ENCODE measurements around the gene NFE2L2. TPM values are rescaled to one million over a fixed set of nuclear protein-coding genes. Genes with fewer than 3 reads are reported as not detected.

Gene NFE2L2
- total and polyA plus RNA-seq, 2 experiments from 2014 or later, result 77.4 to 123 TPM

DNA sequence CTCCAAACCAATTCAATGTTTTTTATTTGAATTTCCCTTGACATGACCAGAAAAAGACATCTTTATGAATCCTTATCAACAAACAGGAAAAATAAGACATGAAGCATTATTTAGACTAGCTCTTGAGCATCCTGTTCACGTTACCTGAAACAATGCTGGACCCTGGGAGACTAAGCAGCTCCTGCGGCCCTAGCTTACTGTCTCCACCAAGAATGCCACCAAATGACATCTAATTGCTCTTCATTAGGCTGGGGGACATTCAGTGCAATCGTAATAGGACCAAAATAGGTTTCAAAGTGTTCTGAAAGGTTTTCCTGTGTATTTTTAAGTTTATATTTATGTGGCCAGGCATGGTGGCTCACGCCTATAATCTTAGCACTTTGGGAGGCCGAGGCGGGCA is 25.5 kb downstream of the NFE2L2 start:
- peaks cover 16% of the 10 kb centered on the region; the same call in 1 of the 2 replicates for H4K20me1 ChIP-seq (ENCODE audit: insufficient read depth)
- H3K27me3 ChIP-seq (replicated peaks; ENCODE audit: insufficient read depth), result no peaks in the 10 kb centered on the region
- peaks cover 59% of the 10 kb centered on the region for H3K4me1 ChIP-seq (ENCODE audit: insufficient read depth)
- no peaks in the 10 kb centered on the region for H3K9me3 ChIP-seq (ENCODE audit: low read depth)
- peaks cover 81% of the 10 kb centered on the region for H3F3A ChIP-seq (ENCODE audit: insufficient read depth)
- H3K36me3 ChIP-seq (ENCODE audit: low read depth), result peaks cover 12% of the 10 kb centered on the region; the same call in 1 of the 2 replicates
- H3K9ac ChIP-seq, result peak overlapping the region; percentile 82
- H3K79me2 ChIP-seq (ENCODE audit: insufficient read depth), result peaks cover 98% of the 10 kb centered on the region
- peak overlapping the region; percentile 98 for H3K27ac ChIP-seq
- H3K4me3 ChIP-seq, result no peak overlapping the region
- in situ Hi-C loops (cut with MboI), result no loop called here
- DNase-seq, result no peak
- no peaks in the 10 kb centered on the region for H3K9me2 ChIP-seq (ENCODE audit: insufficient read depth)
- no peak overlapping the region for H2AFZ ChIP-seq
- WGBS, 2 experiments (ENCODE audit: low coverage in 1 of 2, low lambda C conversion rate in 2 of 2, missing lambda C conversion rate in 2 of 2), result 87 to 92% methylated on average over 6 of the region's 6 CpGs
- H3K4me2 ChIP-seq (ENCODE audit: unreplicated experiment), result peak overlapping the region; percentile 82
- TF ChIP-seq EZH2phosphoT487 (IDR thresholded peaks at IDR 0.05; ENCODE audit: insufficient read depth, low read depth) (no peak), EZH2 (IDR thresholded peaks at IDR 0.05; ENCODE audit: insufficient read depth, poor library complexity, severe bottlenecking) (no peak)

DNA sequence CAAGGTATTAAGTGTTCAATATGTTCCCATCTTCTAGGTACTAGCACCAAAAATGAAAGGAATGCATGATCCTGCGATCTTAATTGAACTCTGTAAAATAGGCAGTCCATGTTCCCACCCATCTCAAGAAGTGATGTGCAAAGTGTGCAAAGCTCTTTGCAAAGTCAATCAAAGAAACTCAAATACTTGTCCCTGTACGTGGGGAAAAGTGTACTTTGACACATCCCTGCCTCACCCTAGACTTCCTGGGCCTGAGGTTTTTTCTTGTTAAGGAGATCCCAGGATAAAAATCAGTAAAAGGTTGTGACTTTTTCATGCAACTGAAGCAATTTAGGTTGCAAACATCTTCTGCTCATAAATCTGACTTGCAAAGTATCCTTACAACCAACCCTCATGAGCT is 26.6 kb downstream of the NFE2L2 start:
- WGBS, 2 experiments (ENCODE audit: low coverage in 1 of 2, low lambda C conversion rate in 2 of 2, missing lambda C conversion rate in 2 of 2), result 55 to 61% methylated on average over 2 of the region's 2 CpGs
- in situ Hi-C loops (cut with MboI), result no loop called here

DNA sequence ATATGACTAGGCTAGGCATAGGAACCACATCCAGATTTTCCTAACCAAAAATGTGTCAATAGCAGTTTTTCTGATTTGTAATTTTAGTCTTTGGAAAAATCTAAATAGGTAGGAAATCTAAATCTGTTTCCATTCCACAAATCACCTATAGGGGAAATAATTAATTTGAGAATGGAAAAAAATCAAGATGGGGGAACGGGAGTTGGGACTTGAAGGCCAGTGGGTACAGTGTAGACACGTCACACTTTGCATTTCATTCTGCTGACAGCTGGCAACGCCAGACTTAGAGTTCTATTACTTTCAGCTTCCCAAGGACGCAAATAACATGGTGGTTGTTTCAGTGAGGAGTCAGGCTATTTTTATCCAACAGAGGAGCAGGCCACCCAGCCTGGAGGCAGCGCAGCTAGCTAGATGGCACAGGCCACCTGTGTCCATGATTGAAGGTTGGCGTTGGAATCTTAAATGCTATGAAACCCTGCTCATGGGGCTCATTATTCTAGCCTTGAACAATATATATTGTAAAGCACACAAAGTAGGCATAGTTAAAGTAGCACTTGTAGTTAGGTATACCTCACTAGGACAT is 28.6 kb downstream of the NFE2L2 start:
- Histone ChIP-seq H3K9me2 (ENCODE audit: insufficient read depth) (no peaks in the 10 kb centered on the region), H3K4me1 (ENCODE audit: insufficient read depth) (peaks cover 31% of the 10 kb centered on the region), H3K79me2 (ENCODE audit: insufficient read depth) (peaks cover 100% of the 10 kb centered on the region), H3K36me3 (ENCODE audit: low read depth) (peaks cover 39% of the 10 kb centered on the region), H3F3A (ENCODE audit: insufficient read depth) (peaks cover 73% of the 10 kb centered on the region), H3K9ac (no peak overlapping the region), H3K27me3 (replicated peaks; ENCODE audit: insufficient read depth) (no peaks in the 10 kb centered on the region), H4K20me1 (ENCODE audit: insufficient read depth) (peaks cover 16% of the 10 kb centered on the region; the same call in 1 of the 2 replicates), H3K27ac (no peak overlapping the region), H3K9me3 (ENCODE audit: low read depth) (no peaks in the 10 kb centered on the region), H3K4me3 (no peak overlapping the region), H3K4me2 (ENCODE audit: unreplicated experiment) (no peak overlapping the region), H2AFZ (no peak overlapping the region)
- in situ Hi-C loops (cut with MboI), result no loop called here
- DNase-seq, result no peak
- 86 to 88% methylated on average over 6 of the region's 6 CpGs for WGBS, 2 experiments (ENCODE audit: low coverage in 1 of 2, low lambda C conversion rate in 2 of 2, missing lambda C conversion rate in 2 of 2)
- TF ChIP-seq EZH2phosphoT487 (IDR thresholded peaks at IDR 0.05; ENCODE audit: insufficient read depth, low read depth) (no peak), EZH2 (IDR thresholded peaks at IDR 0.05; ENCODE audit: insufficient read depth, poor library complexity, severe bottlenecking) (no peak)

More for the DNA sequence above, 26.6 kb downstream of the NFE2L2 start:
- Histone ChIP-seq H4K20me1 (ENCODE audit: insufficient read depth) (peaks cover 16% of the 10 kb centered on the region; the same call in 1 of the 2 replicates), H3K9ac (no peak overlapping the region), H3K4me2 (ENCODE audit: unreplicated experiment) (no peak overlapping the region), H3K9me3 (ENCODE audit: low read depth) (no peaks in the 10 kb centered on the region), H3K4me1 (ENCODE audit: insufficient read depth) (peaks cover 49% of the 10 kb centered on the region), H3K9me2 (ENCODE audit: insufficient read depth) (no peaks in the 10 kb centered on the region), H3K27ac (peak overlapping the region; percentile 8; the same call in 1 of the 2 replicates), H3K36me3 (ENCODE audit: low read depth) (peaks cover 23% of the 10 kb centered on the region), H3K79me2 (ENCODE audit: insufficient read depth) (peaks cover 98% of the 10 kb centered on the region), H3F3A (ENCODE audit: insufficient read depth) (peaks cover 79% of the 10 kb centered on the region), H3K4me3 (no peak overlapping the region), H3K27me3 (replicated peaks; ENCODE audit: insufficient read depth) (no peaks in the 10 kb centered on the region), H2AFZ (no peak overlapping the region)
- DNase-seq, result no peak
- TF ChIP-seq EZH2 (IDR thresholded peaks at IDR 0.05; ENCODE audit: insufficient read depth, poor library complexity, severe bottlenecking) (no peak), EZH2phosphoT487 (IDR thresholded peaks at IDR 0.05; ENCODE audit: insufficient read depth, low read depth) (no peak)

DNA sequence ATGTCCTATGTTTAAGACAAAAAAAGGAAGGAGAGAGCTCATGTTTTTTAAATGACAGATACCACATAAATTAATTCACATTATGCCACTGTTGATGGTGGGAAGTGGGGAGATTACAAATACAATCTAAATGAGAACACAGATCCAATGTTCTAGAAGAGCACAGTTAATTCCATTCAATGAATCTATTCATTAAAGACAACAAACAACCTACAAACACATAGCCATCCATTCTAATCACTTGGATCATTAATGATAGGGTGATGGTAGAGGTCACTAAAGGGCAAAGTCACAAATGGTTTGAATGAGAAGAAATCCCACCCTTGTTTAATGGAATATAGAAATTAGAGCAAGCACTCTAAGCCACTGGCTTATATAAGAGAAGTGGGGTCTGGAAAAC is 30.3 kb downstream of the NFE2L2 start:
- Histone ChIP-seq H3K79me2 (ENCODE audit: insufficient read depth) (peaks cover 100% of the 10 kb centered on the region), H3K4me1 (ENCODE audit: insufficient read depth) (peaks cover 14% of the 10 kb centered on the region), H2AFZ (no peak overlapping the region), H3K36me3 (ENCODE audit: low read depth) (peaks cover 56% of the 10 kb centered on the region), H3K9ac (no peak overlapping the region), H3K27me3 (replicated peaks; ENCODE audit: insufficient read depth) (no peaks in the 10 kb centered on the region), H3K27ac (no peak overlapping the region), H4K20me1 (ENCODE audit: insufficient read depth) (peaks cover 16% of the 10 kb centered on the region; the same call in 1 of the 2 replicates), H3K4me3 (no peak overlapping the region), H3K4me2 (ENCODE audit: unreplicated experiment) (no peak overlapping the region), H3K9me2 (ENCODE audit: insufficient read depth) (no peaks in the 10 kb centered on the region), H3K9me3 (ENCODE audit: low read depth) (no peaks in the 10 kb centered on the region), H3F3A (ENCODE audit: insufficient read depth) (peaks cover 72% of the 10 kb centered on the region)
- in situ Hi-C loops (cut with MboI), result no loop called here
- no peak for DNase-seq
- no peak for TF ChIP-seq EZH2 (IDR thresholded peaks at IDR 0.05; ENCODE audit: insufficient read depth, poor library complexity, severe bottlenecking)
- TF ChIP-seq EZH2phosphoT487 (IDR thresholded peaks at IDR 0.05; ENCODE audit: insufficient read depth, low read depth), result no peak
